Hindlimb muscle (tissue), 1 donor: ENCODE results near the gene ABCF2. TPM values are rescaled to one million over a fixed set of nuclear protein-coding genes. Genes with fewer than 3 reads are reported as not detected.

ENCODE experiments used
- DNase-seq: peaks from one replicate; pipeline ENCODE4 v3.0.0-alpha.2; 2013
- polyA plus RNA-seq: library from polyadenylated mRNA; unstranded; fragments of 120-200 nt; gene quantifications from one replicate; pipeline ENCODE4 v1.2.1, GENCODE V29; 2013; ENCODE audit not compliant: insufficient read length

The ABCF2 gene
- polyA plus RNA-seq, 1 donor = 18.7 TPM

- no peak for DNase-seq
Observed at GRCh38 chr7:151192002-151192539, 34.9 kb downstream of the ABCF2 start.

- DNase-seq = no peak
Observed at GRCh38 chr7:151191544-151191943, 35.5 kb downstream of the ABCF2 start.

GRCh38 chr7:151189038-151189437 lies 38.0 kb downstream of the ABCF2 start:
- DNase-seq = no peak

GRCh38 chr7:151188252-151188542 lies 38.8 kb downstream of the ABCF2 start:
- DNase-seq = no peak

- no peak for DNase-seq
Observed at GRCh38 chr7:151187409-151188251, 39.4 kb downstream of the ABCF2 start.

- no peak for DNase-seq
Observed at GRCh38 chr7:151186640-151187408, 40.2 kb downstream of the ABCF2 start, which contains the start of gene ASB10. Gene ASB10, minus strand, starts transcription at chr7:151187250. Its CDS starts 120 bp downstream, at chr7:151187130.

- no peak for DNase-seq
Observed at GRCh38 chr7:151185762-151186639, 41.0 kb downstream of the ABCF2 start.

- no peak for DNase-seq
Observed at GRCh38 chr7:151181011-151181431, 46.0 kb downstream of the ABCF2 start.

GRCh38 chr7:151179946-151180345 lies 47.1 kb downstream of the ABCF2 start:
- DNase-seq = no peak

GRCh38 chr7:151179287-151179860 lies 47.6 kb downstream of the ABCF2 start:
- no peak for DNase-seq

- no peak for DNase-seq
Observed at GRCh38 chr7:151178831-151179230, 48.2 kb downstream of the ABCF2 start.

- no peak for DNase-seq
Observed at GRCh38 chr7:151178236-151178635, 48.8 kb downstream of the ABCF2 start.

- no peak for DNase-seq
Observed at GRCh38 chr7:151177310-151177709, 49.7 kb downstream of the ABCF2 start.

- DNase-seq = no peak
Observed at GRCh38 chr7:151176401-151176800, 50.6 kb downstream of the ABCF2 start.

- no peak for DNase-seq
Observed at GRCh38 chr7:151175793-151176311, 51.2 kb downstream of the ABCF2 start.

GRCh38 chr7:151175047-151175792 lies 51.8 kb downstream of the ABCF2 start:
- DNase-seq = no peak

- peak; percentile 52 for DNase-seq
Observed at GRCh38 chr7:151174246-151175046, 52.6 kb downstream of the ABCF2 start.

- no peak for DNase-seq
Observed at GRCh38 chr7:151173386-151174245, 53.4 kb downstream of the ABCF2 start.
